Measurements from ENCODE around the gene CTXN3.

The CTXN3 gene

DNA sequence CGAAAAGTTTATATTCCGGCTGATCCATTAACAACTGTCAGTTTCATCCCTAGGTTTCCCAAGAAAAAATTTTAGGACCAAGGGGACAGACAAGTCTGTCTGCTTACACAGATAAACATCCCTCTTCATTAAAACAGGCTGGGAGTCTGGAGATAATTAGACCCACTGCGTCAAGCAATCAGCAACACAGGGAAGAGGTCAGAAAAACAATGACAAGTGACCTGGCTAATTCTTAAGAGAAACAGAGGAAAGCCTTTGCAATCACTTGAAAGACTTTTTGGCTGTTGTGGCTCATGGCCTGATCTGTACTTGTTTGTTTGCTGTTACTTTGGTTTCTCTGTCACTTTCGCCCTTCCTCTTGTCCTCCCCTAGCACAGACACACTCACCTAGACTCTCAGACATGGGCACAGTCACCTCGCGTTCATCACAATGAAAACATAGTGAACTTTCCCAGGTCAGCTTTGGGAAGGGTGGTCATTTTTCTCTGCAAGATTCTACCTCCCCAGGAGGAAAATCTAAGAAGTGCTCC, 51.4 kb downstream of the CTXN3 start:
- DNase-seq: no peak

DNA sequence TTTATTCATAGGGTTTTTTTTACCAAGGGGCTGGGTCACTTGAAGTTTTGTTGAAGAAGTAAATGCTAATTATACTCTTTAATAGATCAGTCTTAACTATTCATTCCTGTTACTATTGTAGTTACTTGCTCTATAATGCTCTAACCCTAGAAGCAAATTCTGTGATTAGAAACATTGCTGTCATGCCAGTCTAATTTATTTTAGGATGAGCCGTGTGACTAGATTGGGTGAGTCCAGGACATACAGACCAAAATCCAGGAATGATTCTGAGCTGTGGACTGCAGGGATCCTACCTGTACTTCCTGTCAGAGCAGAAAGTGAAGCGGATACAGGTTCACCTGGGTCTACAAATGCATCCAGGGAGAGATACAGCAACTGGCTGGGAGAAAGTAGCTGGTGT, 53.6 kb downstream of the CTXN3 start:
- DNase-seq: no peak

DNA sequence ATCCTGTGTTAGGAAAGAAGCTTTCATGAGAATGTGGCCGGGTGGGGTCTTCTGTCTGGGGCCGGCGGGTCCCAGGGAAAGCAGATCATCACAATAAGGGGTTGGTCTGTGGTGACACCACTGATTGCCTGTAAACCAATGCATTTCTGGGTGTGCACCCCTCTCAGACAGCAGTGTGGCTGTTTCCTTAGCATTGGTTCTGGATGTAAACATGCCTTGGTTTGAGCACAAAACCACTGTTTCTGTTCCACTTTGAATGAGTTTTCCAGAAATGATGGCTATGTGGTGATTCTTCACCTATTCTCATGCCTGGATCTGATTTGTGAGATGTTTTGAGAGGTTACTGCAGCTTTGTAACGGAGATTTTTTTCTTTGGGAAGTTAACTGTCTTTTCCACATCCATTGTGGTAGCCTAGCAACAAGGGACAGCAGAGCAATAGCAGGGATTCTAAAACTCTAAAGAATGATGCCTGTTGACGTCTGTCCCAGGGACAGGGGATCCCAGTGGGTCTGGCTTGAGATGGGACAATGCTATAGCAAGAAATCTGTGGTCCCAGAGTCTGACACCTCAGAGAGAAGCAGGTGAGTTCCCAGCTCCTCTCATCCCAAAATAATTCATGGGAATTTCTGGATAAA, 54.2 kb downstream of the CTXN3 start, which contains the start of gene CCDC192:
Gene CCDC192, plus strand, starts transcription at position 466 of the 636 bp plus-strand sequence. Its CDS starts 55 bp downstream, at position 521.
- DNase-seq: no peak

DNA sequence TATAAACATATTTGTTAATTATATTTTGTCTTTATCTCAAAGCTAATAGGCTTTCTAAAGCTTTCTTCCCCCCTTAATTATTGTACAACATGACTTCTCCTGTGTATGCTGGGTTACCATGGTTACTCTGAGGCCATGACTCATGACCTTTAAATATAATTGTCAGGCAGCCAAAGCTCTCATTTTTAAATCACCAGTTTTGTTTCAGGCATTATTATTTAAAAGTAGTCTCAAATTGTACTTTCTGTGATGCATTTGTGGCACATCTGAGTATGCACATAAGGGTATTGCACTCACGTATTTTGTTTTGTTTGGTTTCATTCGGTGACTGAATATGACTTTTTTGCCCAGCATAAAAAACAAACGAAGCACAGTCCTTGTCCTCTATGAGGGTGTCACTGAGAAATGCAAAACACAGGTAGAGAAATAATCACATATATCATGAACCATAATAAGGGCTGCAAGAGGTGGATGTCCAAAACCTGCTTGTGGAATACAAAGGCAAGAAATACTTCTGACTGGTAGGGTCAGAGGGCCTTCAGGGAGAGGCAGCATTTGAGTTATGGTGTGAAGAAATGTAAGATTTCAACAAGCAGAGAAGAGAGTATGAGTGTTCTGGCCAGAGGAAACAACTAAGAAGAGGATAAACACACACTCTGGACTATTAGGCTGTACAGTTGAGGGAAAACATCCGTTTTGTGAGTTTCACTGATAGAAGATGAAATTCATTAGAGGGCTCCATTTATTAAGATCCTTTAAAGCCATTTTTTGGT, 56.4 kb downstream of the CTXN3 start:
- no peak for DNase-seq

DNA sequence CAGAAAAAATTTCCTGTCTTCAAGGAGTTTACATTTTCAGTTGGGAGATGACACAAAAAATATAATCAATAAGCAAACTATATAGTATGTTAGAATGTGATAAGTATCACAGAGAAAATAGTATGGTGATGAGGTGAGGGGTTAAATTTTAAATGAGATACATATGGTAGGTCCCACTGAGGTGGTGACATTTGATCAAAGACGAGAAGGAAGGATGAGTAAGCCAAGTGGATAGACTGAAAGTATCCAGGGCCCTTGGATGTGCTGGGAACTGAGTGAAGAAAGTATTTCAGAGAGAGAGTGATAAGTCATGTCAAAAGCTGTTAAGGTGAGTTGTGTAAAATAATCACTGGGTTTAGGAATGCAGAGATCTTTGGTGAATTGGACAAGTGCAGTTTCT, 57.8 kb downstream of the CTXN3 start:
- no peak for DNase-seq

DNA sequence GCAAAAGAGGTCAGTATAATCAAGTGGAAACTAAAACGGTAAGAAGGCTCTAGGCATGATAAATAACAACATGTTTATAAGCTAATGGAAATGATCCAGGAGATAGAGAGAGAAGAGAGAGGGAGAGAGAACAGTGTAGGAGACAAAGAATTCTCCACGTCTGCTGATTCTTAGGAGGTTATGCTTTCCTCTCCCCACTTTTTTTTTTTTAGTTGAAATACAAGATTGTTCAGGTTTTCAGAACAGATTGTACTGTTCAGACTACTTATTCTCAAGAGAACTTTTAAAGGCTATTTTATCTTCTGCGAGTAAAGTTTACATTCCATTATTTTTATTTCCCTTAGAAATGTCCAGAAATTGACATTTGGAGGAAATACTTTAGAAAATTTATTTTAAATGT, 58.3 kb downstream of the CTXN3 start:
- DNase-seq: no peak
